Activated CD4-positive, alpha-beta T cell treated with anti-CD3 and anti-CD28 coated beads, Interleukin-2, Interleukin-6, amounts not matched to agents 100 ng/mL and 50 ng/mL, durations not matched to agents 16 hours and 8 hours (primary cell): ENCODE results near the gene AKAP13.

Source experiments
- DNase-seq: peaks from one replicate; pipeline ENCODE4 v3.0.0-alpha.2; 2020

AKAP13 gene

DNA sequence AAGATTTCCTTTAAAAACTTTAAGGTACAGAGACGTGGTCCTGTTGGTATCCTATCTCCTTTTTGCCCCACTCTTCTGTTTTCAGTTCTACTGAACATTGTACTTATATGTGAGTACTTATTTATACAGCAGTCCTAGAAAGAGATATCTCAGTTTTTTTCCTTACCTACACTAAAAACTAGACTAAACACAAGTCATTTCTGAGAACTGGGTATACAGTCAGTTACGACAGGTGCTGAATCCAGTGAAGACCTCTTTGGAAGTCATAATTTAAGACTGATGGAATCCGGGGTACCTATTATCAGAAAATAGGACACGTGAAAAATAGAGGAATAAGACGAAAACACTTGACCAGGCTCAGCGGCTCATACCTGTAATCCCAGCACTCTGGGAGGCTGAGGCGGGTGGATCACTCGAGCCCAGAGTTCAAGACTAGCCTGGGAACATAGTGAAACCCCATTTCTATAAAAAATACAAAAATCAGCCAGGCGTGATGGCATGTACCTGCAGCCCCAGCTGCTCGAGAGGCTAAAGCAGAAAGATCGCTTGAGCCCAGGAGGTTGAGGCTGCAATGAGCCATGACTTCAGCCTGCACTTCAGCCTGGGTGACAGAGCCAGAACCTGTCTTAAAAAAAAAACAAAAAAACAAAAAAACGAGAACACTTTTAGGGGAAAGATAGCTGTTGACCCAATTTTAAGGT is 338.0 kb downstream of the AKAP13 start:
- no peak for DNase-seq

GRCh38 chr15:85718981-85719380 is 338.6 kb downstream of the AKAP13 start:
- DNase-seq = no peak

DNA sequence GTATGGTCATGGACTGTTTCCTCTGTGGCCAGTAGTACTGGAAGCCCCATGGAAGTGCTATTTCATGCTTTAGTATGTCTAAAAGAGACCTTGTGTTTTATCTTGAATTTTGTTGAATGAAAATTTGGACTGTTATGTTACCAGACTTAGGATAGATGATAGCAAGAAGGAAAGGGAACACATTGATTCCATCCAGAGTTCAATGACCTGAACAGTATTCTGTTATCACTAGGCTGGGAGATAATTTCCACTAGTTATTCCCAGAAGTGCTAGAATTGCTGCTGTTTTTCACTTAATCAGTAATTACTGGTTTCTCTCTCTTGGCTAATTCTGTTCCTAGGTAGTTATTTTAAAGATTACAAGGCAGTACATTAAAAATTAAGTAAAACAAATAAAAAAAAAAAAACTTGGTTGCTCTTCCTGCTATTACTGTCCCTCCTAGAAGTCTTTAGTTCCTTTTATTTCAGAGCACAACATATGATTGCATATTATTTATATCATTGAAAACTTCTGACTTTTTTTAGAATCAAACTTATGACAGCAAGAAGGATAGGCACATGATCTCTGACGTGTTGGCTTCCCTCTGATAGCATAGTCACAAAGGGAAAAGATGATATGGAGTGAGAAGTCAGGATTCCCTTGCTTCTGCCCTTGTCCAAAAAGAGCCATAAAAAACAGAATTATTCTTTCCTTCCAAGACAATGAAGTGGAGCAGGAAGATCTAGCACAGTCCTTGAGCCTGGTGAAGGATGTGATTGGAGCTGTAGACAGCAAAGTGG is 342.2 kb downstream of the AKAP13 start:
- DNase-seq = no peak

GRCh38 chr15:85723960-85724945 is 343.9 kb downstream of the AKAP13 start:
- DNase-seq = peak; percentile 52

DNA sequence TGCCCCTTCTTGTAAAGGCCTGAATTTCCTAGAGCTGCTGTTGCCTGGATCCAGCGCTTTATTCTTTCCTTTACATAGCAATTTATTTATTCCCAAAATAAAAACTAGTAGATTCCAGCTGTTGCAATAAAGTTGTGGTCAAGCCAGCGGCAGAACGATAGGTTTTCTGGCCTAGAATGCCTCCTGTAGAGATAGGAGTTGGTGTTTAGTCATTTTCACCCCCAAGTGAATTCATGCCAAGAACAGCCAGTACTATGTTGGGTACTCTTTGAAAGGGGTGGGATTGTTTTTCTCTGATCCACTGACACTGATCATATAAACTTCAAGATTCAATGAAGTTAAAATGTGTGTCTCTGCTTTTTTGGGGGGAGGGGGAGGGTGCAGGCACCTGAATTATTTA is 344.6 kb downstream of the AKAP13 start:
- DNase-seq = no peak

GRCh38 chr15:85725564-85725963 is 345.2 kb downstream of the AKAP13 start:
- no peak for DNase-seq

DNA sequence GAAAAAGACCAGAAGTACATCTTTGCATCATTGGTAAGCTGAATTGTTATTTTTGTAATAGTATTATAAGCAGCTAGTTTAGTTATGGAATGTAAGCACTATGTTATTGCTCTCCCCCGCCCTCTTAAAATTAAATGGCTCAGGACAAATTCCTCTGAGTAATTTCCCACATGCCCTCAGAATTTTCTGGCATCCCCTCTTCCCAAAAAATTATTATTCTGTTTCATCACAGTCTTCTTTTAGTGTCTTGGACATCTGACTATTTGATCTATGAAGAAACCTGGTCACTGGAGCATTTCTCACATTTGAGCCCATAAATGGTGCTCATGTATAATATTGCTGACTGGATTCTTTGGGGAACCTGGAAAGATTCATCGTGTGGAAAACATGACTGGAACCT is 346.1 kb downstream of the AKAP13 start:
- no peak for DNase-seq

GRCh38 chr15:85727068-85727467 is 346.7 kb downstream of the AKAP13 start:
- DNase-seq = no peak

DNA sequence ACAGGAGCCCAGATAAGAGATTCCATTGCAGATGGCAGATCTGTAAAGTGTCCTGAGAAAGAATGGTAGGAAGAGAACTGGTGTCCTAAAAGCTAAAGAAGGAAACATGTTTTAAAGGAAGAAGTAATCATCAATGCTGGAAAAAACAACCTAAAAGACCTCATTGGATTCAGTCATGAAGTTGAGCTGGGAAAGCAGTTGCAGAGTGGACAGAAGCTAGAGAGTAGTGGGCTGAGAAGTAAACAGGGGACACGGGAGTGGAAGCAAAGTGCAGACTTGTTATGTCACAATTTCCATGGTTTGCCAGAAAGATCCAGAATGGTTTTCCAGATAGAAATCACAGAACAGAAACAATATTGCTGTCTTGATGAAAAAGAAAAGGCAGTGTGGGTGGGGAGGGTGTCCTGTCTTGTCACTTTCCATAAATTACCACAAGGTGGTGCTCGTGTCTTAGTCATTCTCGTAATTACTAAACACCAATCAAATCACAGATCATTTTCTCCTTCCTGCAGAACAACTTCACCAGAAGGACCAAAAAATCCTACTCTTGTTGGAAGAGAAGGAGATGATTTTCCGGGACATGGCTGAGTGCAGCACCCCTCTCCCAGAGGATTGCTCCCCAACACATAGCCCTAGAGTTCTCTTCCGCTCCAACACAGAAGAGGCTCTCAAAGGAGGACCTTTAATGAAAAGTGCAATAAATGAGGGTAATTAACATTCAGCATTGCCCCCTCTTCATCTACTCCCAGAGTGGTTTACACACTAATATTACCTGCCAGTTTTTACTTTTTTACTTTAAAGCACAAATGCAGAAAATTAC is 349.8 kb downstream of the AKAP13 start:
- peak; percentile 77 for DNase-seq

DNA sequence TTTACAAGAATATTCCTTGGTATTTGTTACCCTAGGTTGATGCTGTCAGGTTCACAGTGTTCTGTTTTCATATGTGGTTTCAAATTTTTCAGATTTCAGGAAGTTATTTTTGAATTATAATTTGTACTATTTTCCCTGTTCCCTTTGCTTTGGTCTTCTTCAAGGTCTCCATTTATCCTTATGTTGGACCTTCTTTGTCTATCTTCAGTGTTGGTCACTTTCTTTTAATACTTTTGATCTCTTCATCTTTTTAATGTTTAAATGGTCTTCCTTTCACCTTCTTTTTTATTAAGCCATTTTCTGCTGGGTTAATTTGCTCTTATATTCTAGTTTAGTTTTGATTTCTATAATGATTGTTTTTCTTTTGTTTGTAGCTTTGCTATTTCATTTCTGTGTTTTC is 353.0 kb downstream of the AKAP13 start:
- DNase-seq = no peak

GRCh38 chr15:85737061-85737460 is 356.7 kb downstream of the AKAP13 start:
- no peak for DNase-seq

DNA sequence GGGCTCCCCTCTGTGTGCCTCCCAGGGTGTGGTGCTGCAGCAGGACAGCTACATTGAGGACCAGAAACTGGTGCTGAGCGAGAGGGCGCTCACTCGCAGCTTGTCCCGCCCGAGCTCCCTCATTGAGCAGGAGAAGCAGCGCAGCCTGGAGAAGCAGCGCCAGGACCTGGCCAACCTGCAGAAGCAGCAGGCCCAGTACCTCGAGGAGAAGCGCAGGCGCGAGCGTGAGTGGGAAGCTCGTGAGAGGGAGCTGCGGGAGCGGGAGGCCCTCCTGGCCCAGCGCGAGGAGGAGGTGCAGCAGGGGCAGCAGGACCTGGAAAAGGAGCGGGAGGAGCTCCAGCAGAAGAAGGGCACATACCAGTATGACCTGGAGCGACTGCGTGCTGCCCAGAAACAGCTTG is 360.6 kb downstream of the AKAP13 start:
- DNase-seq = no peak

DNA sequence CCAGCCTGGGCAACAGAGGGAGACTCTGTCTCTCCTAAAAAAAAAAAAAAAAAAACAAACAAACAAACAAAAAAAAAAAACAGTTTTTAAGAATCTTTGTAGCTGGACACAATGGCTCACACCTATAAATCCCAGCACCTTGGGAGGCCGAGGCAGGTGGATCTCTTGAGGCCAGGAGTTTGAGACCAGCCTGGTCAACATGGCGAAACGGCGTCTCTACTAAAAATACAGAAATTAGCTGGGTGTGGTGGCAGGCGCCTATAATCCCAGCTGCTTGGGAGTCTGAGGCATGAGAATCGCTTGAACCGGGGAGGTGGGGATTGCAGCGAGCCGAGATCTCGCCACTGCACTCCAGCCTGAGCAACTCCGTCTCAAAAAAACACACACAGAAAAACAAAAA is 361.3 kb downstream of the AKAP13 start:
- DNase-seq = no peak

DNA sequence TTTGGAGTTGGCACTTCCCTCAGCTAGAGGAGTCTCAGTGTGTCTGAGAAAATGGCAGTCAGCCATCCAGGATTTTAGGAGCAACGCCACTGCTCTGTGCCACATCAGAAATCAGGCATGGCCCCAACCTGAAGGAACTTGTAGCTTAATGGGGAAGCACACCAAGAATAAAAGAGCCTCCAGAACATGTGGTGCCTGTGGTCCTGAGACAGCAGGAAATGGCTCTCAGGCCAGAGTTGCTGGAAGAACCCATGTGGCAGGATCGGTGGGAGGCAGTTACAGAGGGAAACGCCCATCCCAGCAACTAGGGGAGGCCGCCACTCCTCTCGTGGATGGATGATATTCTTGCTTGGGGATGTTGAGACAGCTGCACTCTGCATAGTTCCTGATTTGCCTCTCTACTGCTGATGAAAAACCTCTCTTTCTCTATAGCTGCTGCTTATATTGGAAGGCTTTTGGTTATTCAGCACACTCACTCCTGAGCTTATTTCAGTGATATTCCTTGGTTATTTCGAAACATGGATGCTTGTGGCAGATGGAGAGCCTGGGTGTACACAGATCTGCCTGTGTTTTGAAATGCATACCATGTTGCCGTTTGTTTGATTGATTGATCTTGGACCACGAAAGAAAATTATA is 361.9 kb downstream of the AKAP13 start:
- no peak for DNase-seq

- DNase-seq = no peak
Observed at GRCh38 chr15:85743392-85744055, 363.1 kb downstream of the AKAP13 start.

- no peak for DNase-seq
Observed at GRCh38 chr15:85744579-85744978, 364.2 kb downstream of the AKAP13 start.

- no peak for DNase-seq
Observed at GRCh38 chr15:85745023-85745422, 364.6 kb downstream of the AKAP13 start.

GRCh38 chr15:85745525-85746150 is 365.2 kb downstream of the AKAP13 start:
- no peak for DNase-seq

GRCh38 chr15:85746641-85747040 is 366.2 kb downstream of the AKAP13 start:
- DNase-seq = no peak

DNA sequence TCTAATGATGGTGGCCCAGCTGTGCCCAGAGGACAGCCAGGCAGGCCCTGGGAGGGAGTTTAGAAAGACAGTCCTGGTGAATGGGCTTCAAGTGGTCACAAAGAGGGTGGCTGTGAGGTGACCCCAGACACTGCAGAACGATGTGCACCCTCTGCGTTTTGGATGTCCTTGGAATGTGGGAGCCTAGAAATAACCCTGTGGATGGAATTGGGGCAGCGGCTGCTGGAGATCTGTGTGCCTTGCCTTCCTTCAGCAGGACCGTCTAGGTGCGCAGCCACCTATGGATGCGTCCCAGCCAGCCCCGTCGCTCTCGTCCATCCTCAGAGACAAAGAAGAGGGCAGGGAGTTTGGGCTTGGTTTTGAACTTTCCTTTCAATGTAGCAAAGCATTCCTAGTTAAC is 367.8 kb downstream of the AKAP13 start:
- DNase-seq = no peak

DNA sequence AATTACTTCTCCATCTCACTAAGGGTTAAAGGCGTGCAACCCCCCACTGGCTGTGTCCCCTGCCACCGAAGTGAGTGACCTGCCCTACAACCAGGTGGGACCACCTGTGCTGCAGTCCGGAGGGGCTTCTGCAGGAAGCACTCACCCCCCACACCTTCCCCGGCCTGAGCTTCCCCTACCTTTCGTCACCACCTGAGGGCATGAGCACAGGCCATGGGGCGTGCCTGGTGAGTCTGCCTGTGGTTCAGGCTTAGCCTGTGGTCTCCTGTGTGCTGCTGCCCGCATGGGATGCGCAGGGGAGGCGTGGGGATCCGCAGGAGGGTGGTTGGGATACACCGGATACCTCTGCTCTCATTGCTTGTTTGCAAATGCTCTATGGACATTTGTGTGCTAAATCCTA is 368.3 kb downstream of the AKAP13 start:
- DNase-seq = no peak
